HG03045 (cell line): ENCODE results near the gene CHN2.

Source experiments
- ATAC-seq: cut with Tn5 transposase; IDR thresholded peaks from one replicate; pipeline ENCODE4 v1.9.1; 2021; ENCODE audit warnings: mild to moderate bottlenecking, moderate library complexity; ENCODE audit not compliant: unreplicated experiment

CHN2 gene

DNA sequence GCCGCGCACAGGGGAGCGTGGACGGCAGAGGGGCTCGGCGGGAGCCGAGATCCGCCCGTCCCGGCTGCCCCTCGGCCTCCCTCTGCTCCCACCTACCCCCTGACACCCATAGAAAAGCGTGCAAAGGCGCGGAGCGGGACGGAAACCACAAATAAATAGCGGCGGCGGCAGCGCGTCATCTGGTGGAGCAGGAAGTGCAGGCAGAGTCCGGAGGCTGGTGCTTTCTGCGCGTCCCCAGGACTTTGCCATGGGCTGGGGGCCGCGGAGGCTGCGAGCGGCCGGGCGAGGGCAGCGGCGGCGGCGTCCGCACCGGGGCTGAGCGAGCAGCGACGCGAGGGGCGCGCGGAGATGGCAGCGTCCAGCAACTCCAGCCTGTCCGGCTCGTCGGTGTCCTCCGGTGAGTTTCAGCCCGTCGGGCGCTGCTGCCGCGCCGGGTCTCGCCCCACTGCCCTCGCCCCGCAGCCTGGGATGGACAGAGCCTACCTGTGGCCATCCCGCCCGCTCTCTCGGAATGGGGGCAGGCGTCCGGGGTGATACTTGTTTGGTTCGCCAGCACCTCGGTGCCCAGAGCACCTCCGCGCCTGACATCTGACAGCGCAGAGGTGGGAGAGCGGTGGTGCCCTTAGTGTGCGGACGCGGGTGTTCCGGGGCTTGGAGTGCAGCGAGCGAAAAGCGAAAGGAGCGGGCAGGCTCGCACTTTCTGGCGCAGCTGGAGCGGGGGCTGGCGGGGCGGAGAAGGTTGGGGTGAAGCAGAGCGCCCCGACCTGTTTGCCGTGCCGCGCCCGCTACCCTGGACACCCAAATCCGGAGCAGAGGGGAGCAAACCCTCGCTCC is at the start of gene CHN2:
Gene CHN2 (plus strand): TSS at position 182 of the 834 bp plus-strand sequence.
- no peak for ATAC-seq

DNA sequence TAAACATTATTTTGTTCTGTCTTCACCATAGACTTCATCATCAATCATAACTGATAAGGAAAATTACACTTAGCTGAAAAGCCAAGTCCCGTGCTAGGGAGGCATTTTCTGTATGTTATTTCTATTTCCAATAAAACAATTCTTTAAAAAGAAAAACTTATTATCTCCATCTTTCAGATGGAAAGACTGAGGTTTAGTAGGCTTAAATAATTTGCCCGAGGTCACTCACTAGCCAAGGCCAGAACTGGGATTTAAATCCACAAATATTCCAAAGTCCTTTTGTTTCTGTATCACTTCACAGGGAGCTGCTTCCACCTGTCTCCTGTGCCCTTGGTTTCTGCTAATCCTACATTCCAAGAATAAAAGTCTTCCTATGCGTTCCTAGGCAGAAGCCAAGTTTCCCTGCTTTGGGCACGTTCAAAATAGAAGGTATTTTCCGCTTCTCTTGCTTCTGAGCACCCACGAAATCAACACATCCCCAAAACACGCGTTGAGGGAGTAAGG is 49.0 kb upstream of the CHN2 start:
- no peak for ATAC-seq

DNA sequence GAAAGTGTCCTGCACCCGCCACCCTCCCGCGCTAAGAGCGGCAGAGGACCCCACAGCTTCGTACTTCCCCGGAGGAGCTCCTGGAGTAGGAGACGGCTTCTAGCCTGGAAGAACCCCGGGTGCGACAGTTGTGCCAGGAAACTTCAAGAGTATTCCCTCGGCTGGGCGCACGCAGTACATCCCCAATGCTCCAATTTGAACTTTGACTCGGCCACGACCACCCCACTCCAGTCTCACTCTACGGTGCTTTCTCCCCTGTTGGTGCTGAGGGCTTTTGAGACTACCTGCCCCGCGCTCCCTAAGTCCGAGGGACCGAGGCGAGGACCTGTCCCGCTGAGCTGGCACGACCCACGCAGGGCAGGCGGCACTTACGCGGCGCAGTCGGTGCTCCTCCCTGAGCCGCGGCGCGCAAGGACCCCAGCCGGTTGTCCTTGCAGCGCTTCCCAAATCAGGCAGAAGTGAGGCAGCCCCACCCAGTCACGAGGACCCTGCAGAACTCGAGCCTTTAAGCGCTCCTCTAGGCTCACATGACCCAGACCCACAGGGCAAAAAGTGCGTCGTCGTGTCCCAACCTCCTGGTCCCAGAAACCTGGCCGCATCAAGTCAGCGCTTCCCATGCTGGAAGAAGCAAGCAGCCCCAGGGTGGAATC is 48.4 kb upstream of the CHN2 start, which contains the start of gene CPVL:
Gene CPVL (minus strand): TSS at position 481 of the 650 bp plus-strand sequence. CDS start 25,476 bp downstream, outside the sequence.
- no peak for ATAC-seq

DNA sequence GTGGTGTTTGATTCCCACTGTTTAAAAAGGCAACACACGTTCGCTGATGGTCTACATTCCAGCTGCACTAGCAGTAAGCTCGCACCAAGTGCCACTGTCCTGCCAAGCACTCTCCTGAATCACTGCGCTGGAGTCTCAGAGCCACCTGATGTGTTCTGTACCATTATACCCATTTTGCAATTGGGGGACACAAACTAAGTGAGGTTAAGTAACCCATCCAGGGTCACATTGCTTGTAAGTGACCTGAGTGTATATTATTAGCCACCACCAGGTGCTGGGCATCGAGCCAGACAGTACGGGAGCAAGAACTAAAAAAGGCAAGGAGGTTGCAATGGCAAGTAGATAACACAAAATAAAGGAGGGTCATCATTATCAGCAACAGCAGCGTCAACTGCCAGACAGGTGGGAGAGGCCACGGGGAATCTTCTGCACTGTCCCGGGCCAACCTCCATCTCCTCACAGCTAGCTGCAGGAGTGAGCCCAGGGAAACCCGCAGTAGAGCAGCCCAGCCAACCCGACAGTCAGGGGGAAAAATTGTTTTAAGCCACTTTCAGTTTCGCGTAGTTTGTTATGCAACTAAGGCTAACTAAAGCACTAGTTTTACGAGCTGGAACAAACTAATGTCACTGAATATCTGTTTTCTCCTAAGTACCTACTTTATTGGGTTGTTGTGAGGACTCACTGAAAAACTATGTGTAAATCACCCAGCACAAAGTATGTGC is 47.5 kb upstream of the CHN2 start:
- no peak for ATAC-seq

DNA sequence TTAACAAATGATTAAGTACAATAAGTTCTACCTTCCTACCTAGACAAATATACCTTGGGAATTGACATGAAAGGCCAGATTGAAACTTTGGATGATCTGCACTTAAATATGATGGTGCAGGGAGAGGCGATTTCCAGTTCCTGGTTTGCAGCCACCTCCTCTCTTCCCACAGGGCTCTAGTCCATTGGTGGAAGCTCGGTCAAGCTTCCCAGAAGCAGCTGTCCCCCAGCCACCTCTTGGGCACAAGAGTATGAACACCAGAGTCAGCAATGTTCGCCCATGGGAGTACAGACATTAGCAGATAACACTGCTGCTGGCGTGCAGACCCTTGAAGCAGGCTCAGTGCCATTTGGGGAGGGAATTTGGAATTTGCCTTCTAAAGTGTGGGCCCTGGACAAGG is 46.8 kb upstream of the CHN2 start:
- ATAC-seq: no peak

DNA sequence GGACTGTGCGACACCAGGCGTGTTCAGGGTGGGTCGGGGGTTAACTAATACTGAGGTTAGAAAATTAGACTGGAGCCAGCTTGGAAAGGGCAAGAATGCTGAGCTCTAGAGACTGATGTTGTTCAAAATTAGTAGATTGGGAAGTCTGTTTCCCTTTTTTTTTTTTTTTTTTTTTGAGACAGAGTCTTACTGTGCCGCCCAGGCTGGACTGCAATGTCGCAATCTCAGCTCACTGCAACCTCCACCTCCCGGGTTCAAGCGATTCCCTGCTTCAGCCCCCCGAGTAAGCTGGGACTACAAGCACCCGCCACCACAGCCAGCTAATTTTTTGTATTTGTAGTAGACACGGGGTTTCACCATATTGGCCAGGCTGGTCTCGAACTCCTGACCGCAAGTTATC is 45.5 kb upstream of the CHN2 start:
- no peak for ATAC-seq

DNA sequence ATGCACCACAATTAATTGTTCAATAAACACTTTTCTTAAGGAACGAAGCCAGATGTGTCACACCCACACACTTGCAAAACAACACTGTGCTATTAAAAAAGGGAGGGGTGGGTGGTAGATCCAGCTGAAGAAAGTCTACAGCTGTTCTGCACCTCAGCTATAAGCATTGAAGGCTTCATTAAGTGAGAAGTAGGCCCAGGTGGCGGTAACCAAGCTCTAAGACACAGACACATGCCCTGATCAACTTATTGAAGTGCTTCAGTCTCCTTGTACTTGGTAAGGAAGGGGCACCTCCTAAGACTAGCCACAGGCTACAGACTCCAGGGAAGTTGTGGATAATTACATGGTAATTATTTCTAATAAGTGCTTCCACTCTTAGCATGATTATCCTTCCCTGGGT is 43.7 kb upstream of the CHN2 start:
- ATAC-seq: no peak

DNA sequence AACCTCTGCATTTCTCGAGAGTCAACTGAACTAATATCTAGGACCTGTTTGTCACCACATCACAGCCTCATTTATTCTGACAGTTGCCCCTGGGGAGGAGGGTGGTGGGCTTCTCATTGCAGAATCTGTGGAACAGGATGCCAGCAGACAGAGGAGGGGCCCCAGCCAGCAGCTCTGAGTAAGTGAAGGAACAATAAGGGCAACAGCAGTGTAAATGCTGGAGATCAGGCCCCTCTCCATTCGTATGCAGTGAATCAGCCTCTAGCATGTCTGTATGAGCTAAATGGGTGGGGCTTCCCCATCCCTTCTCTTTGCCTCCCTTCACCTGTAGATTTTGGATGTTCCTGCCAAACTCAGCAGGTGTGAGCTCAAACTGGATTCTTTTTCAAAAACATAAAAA is 40.5 kb upstream of the CHN2 start:
- no peak for ATAC-seq

DNA sequence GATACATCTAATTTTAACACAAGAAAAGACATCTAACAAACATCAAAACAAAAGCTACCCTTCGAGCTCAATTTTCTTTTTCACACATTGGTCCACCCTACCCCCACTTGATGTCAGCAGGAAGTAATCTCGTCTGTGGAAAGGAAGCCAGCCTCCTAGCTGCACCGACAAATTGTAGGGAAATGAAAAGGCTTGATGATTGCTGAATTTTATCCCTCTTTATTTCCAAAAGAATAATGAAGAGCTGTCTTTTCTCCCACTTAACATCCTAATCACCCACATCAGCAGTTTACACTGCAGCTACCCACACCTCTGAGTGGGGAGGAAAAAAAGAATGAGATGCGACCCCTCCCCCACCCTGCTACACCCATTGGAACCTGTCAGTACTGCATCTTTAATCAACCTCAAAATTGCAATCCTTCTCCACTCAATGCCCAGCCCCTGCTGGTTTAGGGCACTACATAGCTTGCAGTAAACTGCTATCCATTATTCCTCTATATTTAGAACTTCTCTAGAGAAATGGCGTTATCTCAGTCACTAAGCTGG is 37.6 kb upstream of the CHN2 start:
- no peak for ATAC-seq

DNA sequence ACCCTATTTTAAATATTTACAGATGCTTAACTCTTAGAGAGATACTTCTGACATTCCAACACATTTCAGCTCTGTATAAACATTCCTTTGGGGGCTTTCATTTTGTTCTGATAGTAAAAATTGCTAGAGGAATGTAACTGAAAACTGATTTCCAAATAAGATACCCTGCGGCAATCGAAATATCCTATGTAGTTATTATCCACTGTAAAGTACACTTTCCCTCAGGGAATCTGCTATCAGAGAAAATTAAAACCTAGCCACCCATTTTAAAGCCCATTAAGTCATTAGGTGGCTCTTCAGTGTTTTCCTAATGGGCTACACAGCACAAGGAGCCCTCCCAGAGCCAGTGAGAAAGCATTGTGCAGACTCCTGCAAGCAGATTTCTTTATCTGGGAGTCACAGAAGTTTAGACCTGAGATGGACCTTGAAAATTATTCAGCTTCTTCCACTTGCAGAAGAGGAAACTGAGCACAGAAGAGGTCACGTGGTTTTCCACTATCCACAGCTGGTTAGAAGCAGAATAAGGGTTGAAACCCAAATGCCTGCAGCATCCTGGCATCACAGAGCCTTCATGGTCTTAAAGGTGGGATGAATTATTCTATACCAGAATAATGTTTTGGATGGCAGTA is 35.7 kb upstream of the CHN2 start:
- no peak for ATAC-seq

DNA sequence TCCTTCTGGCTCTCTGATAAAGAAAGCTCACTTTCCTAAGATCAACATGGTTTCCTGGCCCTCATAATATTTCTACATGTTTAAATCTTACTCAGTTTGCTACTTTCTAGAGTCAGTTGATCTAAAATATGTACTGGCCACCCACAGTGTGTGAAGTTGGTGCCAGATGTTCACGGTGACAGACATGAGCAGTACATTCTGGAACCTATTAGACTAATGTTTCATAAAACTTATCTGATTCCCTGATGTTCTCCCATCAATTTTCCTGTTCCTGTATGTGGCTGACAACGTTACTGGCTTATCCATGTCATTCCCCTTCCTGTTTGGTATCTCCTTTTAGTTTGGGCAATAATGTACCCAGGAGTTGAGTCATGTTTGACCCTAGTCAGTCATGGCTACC is 34.5 kb upstream of the CHN2 start:
- no peak for ATAC-seq

DNA sequence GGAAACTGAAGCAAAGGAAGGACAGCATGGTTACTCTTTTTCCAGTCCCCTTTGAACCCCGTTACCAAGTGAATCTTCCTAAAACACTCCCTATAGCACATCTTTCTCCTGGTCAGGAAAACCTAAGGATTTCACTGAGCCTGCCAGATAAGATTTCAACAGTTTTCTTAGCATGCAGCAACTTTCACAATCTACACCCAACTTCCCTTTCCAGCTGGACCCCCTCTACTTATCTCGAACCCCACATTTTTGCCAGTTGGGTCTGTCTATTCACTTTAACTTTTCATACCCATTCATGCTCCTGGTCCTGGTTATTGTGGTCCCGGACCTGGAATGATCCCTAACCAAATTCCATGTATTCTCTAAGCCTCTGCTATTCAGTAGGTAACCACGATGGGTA is 33.3 kb upstream of the CHN2 start:
- no peak for ATAC-seq

DNA sequence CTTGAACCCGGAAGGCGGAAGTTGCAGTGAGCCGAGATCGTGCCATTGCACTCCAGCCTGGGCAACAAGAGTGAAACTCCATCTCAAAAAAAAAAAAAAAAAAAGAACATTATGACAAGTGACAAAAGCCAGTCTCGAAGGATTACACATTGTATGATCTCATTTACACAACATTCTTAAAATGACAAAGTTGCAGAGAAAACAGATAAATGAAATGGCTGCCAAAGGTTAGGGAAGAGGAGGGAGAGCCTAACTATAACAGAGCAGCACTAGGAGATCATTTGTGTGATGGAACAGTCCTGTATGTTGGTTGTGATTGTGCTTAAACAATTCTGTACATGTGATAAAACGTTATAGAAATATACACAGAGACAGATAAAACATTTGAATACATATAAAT is 32.0 kb upstream of the CHN2 start:
- no peak for ATAC-seq

DNA sequence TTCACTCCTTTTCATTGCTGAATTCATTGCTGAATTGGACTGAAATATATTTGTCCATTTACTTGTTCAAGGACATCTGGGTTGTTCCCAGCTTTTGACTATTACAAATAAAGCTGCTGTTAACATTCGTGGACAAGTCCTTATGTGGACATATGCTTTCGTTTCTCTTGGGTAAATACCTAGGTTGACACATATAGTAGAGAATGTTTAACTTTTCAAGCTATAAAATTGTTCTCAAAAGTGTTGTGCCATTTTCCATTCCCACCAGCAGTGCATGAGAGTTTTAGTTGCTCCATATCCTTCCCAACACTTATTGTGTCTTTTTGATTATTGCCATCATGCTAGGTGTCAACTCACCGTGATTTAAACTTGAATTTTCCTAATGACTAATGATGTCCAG is 30.7 kb upstream of the CHN2 start:
- ATAC-seq: no peak

DNA sequence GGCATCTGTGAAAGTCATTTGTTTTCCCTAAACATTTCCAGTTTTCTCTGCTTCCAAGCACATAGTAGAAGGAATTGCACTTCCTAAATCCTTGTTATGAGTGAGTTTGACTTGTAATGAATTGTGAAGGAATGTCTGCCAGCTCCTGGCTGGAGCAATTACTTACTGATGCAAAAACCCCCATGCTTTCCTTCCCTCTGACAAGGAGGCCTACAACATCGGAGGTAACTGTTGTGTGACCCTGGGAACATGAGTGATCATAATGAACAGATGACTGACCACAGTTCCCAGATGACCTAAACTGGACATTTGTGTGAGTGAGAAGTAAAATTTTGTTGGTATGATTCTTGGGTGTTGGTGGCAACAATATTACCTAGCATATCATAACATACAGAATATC is 26.9 kb upstream of the CHN2 start:
- no peak for ATAC-seq

DNA sequence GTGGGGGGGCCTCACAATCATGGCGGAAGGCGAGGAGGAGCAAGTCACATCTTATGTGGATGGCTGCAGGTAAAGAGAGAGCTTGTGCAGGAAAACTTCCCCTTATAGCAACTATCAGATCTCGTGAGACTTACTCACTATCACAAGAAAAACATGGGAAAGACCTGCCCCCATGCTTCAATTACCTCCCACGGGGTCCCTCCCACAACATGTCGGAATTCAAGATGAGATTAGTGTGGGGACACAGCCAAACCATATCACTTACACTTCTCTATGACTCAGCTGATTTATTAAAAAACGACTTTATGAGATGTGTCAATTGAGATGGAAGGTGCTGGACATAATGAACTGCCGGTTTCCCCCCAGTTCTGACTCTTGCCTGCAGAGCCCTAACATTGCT is 23.8 kb upstream of the CHN2 start:
- no peak for ATAC-seq

DNA sequence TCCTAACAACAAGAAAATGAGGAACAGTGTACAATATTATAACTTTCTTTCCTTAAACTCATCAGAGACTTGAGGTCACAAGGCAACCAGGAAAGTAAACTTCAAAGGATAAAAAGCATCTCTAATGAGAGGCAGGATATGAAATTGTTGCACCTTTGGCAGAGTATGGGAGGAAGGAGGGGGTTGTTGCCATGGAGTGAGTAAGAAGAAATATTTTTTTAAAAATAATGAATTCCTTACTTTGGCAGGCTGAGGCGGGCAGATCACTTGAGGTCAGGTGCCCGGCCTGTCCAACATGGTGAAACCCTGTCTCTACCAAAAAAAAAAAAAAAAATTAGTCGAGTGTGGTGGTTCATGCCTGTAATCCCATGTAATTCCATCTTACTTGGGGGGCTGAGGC is 21.1 kb upstream of the CHN2 start:
- no peak for ATAC-seq

DNA sequence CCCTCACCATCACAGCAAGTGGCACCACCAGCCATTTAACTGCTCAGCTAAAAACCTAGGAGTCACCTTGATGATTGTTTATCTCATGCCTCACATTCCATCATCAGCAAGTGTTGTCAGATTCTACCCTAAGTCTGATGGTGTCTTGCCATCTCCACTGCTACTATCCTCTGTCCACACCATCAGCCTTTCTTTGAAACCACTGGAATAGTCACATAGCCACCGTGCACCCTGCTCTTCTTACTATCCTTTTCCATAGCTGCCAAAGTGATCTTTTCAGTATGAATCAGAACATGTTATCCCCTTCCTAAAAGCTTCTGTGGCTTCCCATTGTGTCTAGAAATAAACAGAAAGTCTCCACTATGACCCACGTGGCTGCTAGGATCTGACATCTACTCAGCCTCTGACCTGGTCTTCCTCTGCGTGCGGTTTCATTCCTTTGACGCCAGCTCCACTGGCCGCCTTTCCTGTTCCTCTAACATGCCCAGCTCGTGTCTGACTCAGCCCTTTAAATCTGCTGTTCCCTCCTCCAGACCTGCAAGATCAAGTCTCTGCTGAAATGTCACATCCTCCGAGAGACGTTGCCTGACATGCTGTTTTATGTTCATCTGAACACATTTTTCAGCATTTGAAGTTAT is 16.5 kb upstream of the CHN2 start:
- no peak for ATAC-seq

DNA sequence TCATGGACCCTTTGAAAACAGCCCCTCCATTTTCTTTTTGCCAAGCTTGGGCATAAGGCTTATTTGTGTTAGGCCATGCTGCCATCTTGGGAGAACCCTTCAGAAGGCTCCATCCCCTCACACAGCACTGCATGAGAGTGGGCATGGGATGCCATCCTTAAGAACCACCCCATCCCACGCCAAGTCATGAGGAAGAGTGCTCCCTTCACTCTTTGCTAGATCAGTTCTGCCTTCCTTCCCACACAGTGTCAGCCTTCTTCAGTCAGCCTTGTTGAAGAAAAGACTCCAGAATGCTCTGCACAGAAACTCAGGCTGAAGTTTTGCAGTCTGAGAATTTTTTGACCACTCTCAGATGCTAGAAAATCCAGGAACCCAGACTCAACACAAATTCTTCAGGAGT is 15.5 kb upstream of the CHN2 start:
- no peak for ATAC-seq

DNA sequence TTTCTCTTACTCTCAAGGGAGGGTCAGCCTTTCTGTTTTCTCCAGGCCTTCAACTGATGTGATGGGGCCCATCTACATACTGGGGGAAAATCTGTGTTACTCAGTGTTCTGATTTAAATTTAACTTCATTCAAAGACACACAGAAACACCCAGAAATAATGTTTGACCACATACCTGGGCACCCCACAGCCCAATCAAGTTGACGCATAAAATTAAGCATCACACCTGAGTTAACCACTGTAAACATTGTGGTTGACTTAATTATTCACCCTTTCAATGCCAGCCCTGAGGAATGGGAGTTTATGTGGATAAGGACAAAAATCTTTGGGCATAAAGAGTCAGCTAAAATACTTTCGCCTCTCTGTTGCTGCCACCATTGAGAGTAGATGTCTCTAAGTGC is 10.0 kb upstream of the CHN2 start:
- no peak for ATAC-seq
